GM18508 (cell line): ENCODE data around the gene CHST6.
A peak's percentile ranks its signal among the peaks of the same experiment; 100 is the strongest.
"Not testable (repeated sequence)": the region's sequence is repeated elsewhere in the genome, so short reads cannot be mapped to it uniquely, and the experiment has no call there.

Experiments
- ATAC-seq: cut with Tn5 transposase; IDR thresholded peaks from one replicate; pipeline ENCODE4 v1.9.1; 2021; ENCODE audit warnings: moderate number of reproducible peaks; ENCODE audit not compliant: insufficient read depth, unreplicated experiment

The CHST6 gene

DNA sequence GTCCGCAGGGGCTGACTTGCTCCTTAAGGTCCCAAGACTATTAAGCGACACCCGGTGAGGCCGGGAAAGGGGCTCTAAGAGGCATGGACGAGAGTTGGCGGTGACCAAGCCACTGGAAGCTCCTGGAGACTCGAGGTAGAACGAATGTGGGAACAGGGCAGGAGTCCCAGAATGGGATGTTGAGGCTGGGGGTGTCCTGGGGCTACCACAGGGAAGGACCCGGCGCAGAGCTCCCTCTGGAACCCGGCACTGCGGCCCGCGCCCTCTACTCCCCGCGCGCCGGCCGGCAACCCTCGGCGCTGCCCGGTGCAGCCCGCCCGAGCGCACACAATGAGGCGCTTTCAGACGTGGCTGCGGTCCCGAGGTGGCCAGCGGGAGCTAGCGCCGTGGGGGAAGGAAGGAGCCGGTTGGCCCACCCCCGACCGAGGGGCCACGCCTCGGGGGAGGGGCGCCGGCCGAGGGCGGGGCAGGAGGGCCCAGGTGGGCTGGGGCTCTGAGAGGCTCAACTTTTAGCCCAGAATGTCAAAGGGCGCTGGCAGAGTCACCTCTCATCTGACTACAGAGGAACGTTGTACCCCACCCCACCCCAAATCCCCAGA is at the start of gene CHST6:
TSS of gene CHST6 (minus strand) at position 366 of the 599 bp plus-strand sequence. CDS start 15,613 bp downstream, outside the sequence.
- ATAC-seq = no peak

GRCh38 chr16:75542462-75542861 is 47.2 kb upstream of the CHST6 start:
- not testable (repeated sequence) for ATAC-seq

DNA sequence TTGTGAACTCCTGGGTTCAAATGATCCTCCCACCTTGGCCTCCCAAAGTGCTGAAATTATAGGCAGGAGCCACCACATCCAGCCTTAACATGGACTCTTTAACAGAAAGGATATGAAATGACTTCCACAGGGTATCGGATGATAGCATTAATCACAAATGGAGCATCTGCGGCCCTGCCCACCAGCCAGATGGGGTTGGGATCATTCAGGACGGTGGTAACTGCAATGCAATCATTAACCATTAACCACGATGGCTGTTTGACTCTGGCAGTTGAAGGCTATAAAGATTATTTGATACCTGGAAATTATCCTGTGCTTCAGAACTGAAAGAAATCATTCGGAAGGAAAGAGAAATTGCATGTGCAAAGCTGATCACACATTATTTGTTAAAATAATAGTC is 46.0 kb upstream of the CHST6 start:
- ATAC-seq = no peak

GRCh38 chr16:75538882-75539565 is 43.8 kb upstream of the CHST6 start:
- ATAC-seq = not testable (repeated sequence)

- no peak for ATAC-seq
Observed at GRCh38 chr16:75537776-75538175, 42.5 kb upstream of the CHST6 start.

DNA sequence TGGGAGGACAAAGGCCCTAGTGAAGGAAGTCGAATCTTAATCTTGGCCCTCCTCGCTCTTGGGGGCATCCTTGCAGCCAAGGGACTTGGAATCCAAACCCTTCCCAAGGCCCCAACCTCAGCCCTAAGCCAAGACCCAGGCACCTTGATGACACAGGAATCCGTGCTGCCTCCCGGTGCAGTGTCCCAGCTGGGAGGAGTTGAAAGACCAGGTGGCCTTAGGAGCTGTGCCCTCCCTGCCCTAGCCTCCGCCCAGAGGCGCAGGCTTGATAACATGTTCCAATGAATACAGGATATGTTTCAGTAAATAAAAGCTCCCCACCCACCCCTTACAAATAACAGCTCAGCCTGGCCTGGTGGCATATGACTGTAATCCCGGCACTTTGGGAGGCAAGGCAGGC is 40.7 kb upstream of the CHST6 start, which contains the start of gene CHST5:
TSS of gene CHST5 (minus strand) at position 208 of the 400 bp plus-strand sequence. CDS start 5,724 bp downstream, outside the sequence.
- no peak for ATAC-seq

GRCh38 chr16:75535211-75535843 is 40.1 kb upstream of the CHST6 start:
- ATAC-seq = no peak

DNA sequence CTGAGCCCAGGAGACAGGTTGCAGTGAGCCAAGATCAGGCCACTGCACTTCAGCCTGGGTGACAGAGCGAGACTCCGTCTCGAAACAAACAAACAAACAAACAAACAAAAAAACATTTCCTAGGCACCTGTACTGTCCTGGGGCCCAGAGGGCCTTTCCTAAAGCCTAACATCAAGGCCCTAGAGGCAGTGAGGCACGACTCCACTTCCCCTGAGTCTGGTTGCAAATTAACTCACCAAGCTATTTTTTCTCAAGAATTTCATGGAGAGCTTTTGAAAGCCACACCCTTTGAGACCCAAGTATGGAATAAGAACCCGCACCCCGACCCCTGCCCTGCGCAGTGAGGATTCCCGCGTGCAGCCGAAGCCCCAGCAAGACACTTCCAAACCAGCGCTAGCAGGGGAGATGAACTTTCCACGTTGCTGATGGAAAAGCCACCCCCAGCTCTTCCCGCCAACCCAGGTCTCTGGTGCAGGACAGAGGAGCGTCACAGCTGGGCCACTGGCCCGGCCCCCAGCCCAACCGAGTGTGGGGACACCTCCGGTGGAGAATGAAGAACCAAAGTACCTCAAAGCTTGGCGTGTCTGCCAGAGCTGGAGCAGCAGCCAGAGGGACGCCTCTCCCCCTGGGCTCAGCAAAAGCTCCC is 39.4 kb upstream of the CHST6 start:
- ATAC-seq = no peak

DNA sequence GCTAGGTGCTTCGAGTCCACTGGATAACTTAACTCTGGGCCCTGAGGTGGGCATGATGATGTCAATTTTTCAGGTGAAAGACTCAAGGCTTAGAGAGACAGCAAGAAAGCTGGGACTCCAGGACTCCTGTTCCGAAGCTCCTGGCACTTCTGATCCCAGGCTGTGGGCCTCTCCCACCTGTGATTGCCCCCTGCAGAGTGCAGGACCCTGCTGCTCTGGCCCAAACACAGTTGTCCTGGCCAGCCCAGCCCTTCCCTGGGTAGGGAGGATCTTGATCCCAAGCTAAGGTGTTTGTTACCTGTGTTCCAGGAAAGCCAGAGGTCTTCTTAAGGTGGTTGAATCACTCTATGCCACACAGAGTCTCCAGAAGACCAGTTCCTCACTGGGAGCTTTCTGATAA is 37.5 kb upstream of the CHST6 start:
- ATAC-seq = no peak

DNA sequence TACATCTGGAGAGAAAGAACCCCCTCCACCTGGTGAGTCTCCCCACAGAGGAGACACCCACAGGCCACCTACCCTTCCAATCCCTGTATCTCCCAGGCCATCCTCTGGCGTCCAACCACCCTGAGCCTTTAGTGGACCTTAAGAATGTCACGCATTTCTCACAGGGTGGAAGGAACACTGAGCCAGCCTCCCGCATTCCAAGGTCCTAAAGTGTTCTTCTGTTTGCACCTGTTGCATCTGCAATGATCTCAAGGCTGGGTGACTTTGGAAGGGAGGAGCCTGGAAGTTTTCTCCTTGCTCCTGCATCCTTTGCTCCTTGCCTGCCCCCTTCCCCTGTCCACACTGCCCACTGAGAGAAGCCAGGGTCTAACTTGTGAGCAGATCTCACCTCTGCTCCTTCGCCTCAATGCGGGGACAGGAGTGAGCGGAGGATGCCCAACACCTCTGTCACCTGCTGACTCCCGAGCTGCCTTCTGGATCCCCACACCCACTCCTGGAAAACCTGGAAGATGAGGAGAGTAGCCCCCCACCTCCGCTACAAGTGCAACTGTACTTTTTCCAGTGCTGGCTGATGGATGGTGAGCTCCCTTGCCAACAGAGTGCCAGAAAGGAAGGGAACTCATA is 37.0 kb upstream of the CHST6 start:
- ATAC-seq = no peak

GRCh38 chr16:75529959-75530358 is 34.7 kb upstream of the CHST6 start:
- ATAC-seq = no peak

GRCh38 chr16:75529056-75529905 is 34.0 kb upstream of the CHST6 start:
- ATAC-seq = no peak

GRCh38 chr16:75527825-75528299 is 32.6 kb upstream of the CHST6 start:
- no peak for ATAC-seq

DNA sequence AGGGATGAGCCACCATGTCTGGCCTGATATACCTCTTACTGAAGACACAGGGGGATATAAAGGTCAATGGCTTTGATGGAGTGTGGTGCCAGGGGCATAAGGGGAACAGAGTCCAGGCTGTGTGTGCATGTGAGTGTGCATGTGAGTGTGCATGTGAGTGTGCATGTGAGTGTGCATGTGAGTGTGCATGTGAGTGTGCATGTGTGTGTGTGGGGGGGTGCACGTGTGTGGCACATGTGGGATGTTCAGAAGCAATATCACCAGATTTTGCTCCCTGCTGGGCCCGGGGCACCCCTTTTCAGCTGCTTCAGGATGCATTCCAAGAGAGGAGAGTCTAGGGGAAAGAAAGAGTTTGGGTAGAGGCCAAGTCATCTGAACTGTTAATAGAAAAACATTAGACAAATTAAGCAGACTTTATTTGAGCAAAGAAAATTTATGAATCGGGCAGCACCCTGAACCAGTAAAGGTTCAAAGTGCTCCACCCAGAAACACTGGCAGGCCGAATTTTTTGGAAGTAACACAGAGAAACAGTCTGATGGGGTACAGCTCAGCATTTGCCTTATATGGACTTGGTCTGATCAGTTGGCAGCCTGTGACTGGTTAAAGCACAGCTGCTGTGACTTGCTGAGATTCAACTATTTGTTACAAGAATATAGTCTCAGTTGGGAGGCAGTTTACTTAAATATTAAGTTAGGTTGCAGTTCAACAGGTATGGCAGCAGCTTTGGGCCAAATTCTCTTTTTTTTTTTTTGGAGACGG is 31.0 kb upstream of the CHST6 start:
- no peak for ATAC-seq

DNA sequence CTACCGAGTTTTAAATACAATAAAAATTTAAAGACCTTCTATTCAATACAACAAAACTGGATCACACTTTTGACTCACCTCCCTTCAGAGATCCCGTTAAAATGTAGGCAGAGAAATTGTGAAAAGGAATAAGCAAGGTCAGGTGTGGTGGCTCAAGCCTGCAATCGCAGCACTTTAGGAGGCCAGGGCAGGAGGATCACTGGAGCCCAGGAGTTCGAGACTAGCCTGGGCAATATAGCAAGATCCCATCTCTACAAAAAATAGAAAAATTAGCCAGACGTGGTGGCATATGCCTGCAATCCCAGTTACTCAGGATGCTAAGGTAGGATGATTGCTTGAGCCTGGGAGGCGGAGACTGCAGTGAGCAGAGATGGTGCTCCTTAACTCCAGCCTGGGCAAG is 23.9 kb upstream of the CHST6 start:
- no peak for ATAC-seq

DNA sequence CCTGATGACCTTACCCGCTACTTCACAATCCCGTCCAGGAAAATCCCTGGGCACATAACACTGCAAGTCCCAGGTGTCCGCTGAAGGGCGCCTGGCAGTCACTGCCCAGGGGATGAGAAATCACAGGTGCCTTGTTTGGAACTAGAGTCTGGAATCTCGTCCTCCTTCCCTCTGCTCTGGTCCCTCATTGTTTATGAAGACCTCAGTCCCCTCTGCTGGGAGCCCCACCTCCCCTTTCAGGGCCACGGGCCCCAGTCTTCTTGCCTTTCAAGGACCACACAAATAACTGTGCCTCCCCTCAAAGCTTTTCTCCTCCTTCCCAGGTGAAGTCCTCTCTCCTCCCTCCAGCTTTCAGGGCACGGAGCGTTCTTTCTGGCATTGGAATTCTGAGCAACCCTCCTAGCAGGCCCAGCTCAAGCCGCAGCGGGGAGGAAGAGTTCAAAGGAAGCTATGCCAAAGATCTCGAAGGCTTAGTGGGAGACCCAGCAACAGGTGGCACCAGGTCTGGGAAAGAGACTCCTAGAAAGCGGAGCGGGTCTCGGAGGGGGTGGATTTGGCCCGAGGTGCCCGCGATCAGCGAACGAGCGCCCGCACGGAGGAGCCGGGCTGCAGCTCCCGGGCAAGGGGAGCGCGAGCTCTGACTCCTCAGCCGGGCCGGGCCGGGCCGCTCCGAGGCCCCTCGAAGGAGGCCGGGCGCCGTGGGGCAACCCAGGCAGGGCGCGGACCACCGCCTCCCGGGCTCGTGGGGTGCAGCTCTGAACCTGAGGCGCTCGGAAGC is 21.1 kb upstream of the CHST6 start:
- ATAC-seq = peak; percentile 3

GRCh38 chr16:75514296-75514695 is 19.1 kb upstream of the CHST6 start:
- no peak for ATAC-seq

DNA sequence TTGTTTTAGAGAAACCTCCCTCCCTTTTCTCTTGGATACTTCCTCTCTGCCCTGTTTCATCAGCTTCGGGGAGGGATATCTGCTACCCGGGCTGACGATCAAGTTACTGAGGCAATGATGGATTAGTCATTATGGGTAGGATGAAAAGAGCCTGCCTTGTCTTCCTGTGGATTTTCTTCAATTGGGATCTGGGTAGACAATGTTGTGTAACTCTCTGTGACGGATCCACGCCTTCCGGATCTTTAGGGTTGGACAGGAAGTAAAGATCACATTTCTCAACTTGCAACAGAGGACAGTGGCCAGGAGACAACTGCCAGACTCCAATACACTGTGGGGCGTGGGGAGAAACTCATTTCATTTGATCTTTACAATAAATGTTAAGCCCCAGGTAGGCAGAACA is 11.3 kb upstream of the CHST6 start:
- ATAC-seq = no peak
